ENCODE measurements around the gene HIGD1A.

Gene HIGD1A

GRCh38 chr3:42762046-42762724 is 42.1 kb downstream of the HIGD1A start:
- in situ Hi-C loops (cut with MboI; ENCODE audit: low sequenced_read_pairs), result no loop called here

GRCh38 chr3:42758126-42758525 is 46.2 kb downstream of the HIGD1A start:
- in situ Hi-C loops (cut with MboI; ENCODE audit: low sequenced_read_pairs), result no loop called here

GRCh38 chr3:42756681-42757213 is 47.5 kb downstream of the HIGD1A start:
- in situ Hi-C loops (cut with MboI; ENCODE audit: low sequenced_read_pairs), result no loop called here

GRCh38 chr3:42755681-42756578 is 48.4 kb downstream of the HIGD1A start:
- in situ Hi-C loops (cut with MboI; ENCODE audit: low sequenced_read_pairs), result no loop called here

- in situ Hi-C loops (cut with MboI; ENCODE audit: low sequenced_read_pairs), result no loop called here
Observed at GRCh38 chr3:42753757-42754156, 50.5 kb downstream of the HIGD1A start.

GRCh38 chr3:42752961-42753360 is 51.3 kb downstream of the HIGD1A start:
- in situ Hi-C loops (cut with MboI; ENCODE audit: low sequenced_read_pairs), result no loop called here

GRCh38 chr3:42752441-42752840 is 51.8 kb downstream of the HIGD1A start:
- in situ Hi-C loops (cut with MboI; ENCODE audit: low sequenced_read_pairs), result no loop called here

GRCh38 chr3:42751609-42752008 is 52.7 kb downstream of the HIGD1A start:
- in situ Hi-C loops (cut with MboI; ENCODE audit: low sequenced_read_pairs), result no loop called here

GRCh38 chr3:42750834-42751233 is 53.5 kb downstream of the HIGD1A start:
- in situ Hi-C loops (cut with MboI; ENCODE audit: low sequenced_read_pairs), result no loop called here

GRCh38 chr3:42749753-42750231 is 54.5 kb downstream of the HIGD1A start:
- in situ Hi-C loops (cut with MboI; ENCODE audit: low sequenced_read_pairs), result no loop called here

GRCh38 chr3:42749025-42749752 is 55.1 kb downstream of the HIGD1A start:
- in situ Hi-C loops (cut with MboI; ENCODE audit: low sequenced_read_pairs), result no loop called here

GRCh38 chr3:42747581-42747980 is 56.7 kb downstream of the HIGD1A start:
- in situ Hi-C loops (cut with MboI; ENCODE audit: low sequenced_read_pairs), result no loop called here

- in situ Hi-C loops (cut with MboI; ENCODE audit: low sequenced_read_pairs), result no loop called here
Observed at GRCh38 chr3:42746455-42747450, 57.5 kb downstream of the HIGD1A start.

- in situ Hi-C loops (cut with MboI; ENCODE audit: low sequenced_read_pairs), result no loop called here
Observed at GRCh38 chr3:42745776-42746454, 58.4 kb downstream of the HIGD1A start.

- in situ Hi-C loops (cut with MboI; ENCODE audit: low sequenced_read_pairs), result no loop called here
Observed at GRCh38 chr3:42745291-42745745, 59.0 kb downstream of the HIGD1A start.

- in situ Hi-C loops (cut with MboI; ENCODE audit: low sequenced_read_pairs), result no loop called here
Observed at GRCh38 chr3:42743204-42743995, 60.9 kb downstream of the HIGD1A start.

- in situ Hi-C loops (cut with MboI; ENCODE audit: low sequenced_read_pairs), result no loop called here
Observed at GRCh38 chr3:42742688-42743087, 61.6 kb downstream of the HIGD1A start.

- in situ Hi-C loops (cut with MboI; ENCODE audit: low sequenced_read_pairs), result no loop called here
Observed at GRCh38 chr3:42742259-42742658, 62.0 kb downstream of the HIGD1A start.

Data from hTERT RPE-1 (cell line).